ENCODE measurements around the gene EHMT1. TPM values are rescaled to one million over a fixed set of nuclear protein-coding genes. Genes with fewer than 3 reads are reported as not detected.
"Not testable (repeated sequence)": the region's sequence is repeated elsewhere in the genome, so short reads cannot be mapped to it uniquely, and the experiment has no call there.

Gene EHMT1
- total and polyA plus RNA-seq, 8 donors, result 29.9 to 51.1 (median 32.6) TPM

GRCh38 chr9:137875354-137875753, 256.5 kb downstream of the EHMT1 start:
- intact Hi-C loops (cut with DNase I), result no loop called here
- DNase-seq, result no peak

GRCh38 chr9:137875846-137876245, 257.0 kb downstream of the EHMT1 start:
- ATAC-seq (no peak), FAIRE-seq (no peak), DNase-seq (no peak)
- H3K27ac ChIP-seq, result no peak overlapping the region
- no peaks in the 10 kb centered on the region for H3K4me1 ChIP-seq
- no peak for TF ChIP-seq CTCF (IDR thresholded peaks at IDR 0.05)
- no peak overlapping the region for H3K4me3 ChIP-seq
- intact Hi-C loops (cut with DNase I), result no loop called here
- H3K27me3 ChIP-seq, result peaks cover 0 to 4% (median 0%) of the 10 kb centered on the region in 4 donors
- no peaks in the 10 kb centered on the region for H3K36me3 ChIP-seq
- no peaks in the 10 kb centered on the region for H3K9me3 ChIP-seq
- WGBS, 2 donors, result 77 to 79% methylated on average over 10 of the region's 10 CpGs

More at GRCh38 chr9:137875354-137875753, 256.5 kb downstream of the EHMT1 start:
- Histone ChIP-seq H3K4me3 (no peak overlapping the region), H3K27ac (no peak overlapping the region), H3K9me3 (no peaks in the 10 kb centered on the region), H3K36me3 (no peaks in the 10 kb centered on the region), H3K4me1 (no peaks in the 10 kb centered on the region), H3K27me3 (peaks cover 0 to 4% (median 0%) of the 10 kb centered on the region in 4 donors)
- FAIRE-seq (no peak), ATAC-seq (no peak)
- 70 to 74% methylated on average over 14 of the region's 14 CpGs for WGBS, 2 donors
- no peak for TF ChIP-seq CTCF (IDR thresholded peaks at IDR 0.05)

- TF ChIP-seq CTCF (IDR thresholded peaks at IDR 0.05), result no peak
- WGBS, 2 donors, result 50 to 57% methylated on average over 8 of the region's 8 CpGs
- Histone ChIP-seq H3K36me3 (no peaks in the 10 kb centered on the region), H3K27ac (no peak overlapping the region), H3K4me3 (no peak overlapping the region), H3K27me3 (peaks cover 0 to 4% (median 0%) of the 10 kb centered on the region in 4 donors), H3K4me1 (no peaks in the 10 kb centered on the region), H3K9me3 (no peaks in the 10 kb centered on the region)
- intact Hi-C loops (cut with DNase I), result no loop called here
- FAIRE-seq (no peak), DNase-seq (no peak), ATAC-seq (no peak)
These were observed 257.5 kb downstream of the EHMT1 start for GRCh38 chr9:137876269-137876668.

GRCh38 chr9:137876781-137877386, 258.1 kb downstream of the EHMT1 start:
- Histone ChIP-seq H3K4me3 (no peak overlapping the region), H3K36me3 (no peaks in the 10 kb centered on the region), H3K27me3 (peaks cover 0 to 4% (median 0%) of the 10 kb centered on the region in 4 donors), H3K4me1 (no peaks in the 10 kb centered on the region), H3K9me3 (no peaks in the 10 kb centered on the region), H3K27ac (no peak overlapping the region)
- WGBS, 2 donors, result 44 to 59% methylated on average over 47 of the region's 47 CpGs
- no peak for TF ChIP-seq CTCF (IDR thresholded peaks at IDR 0.05)
- intact Hi-C loops (cut with DNase I), result no loop called here
- no peak for ATAC-seq
- peak in 1 of 6 donors; percentile 65 for DNase-seq
- FAIRE-seq, result no peak

GRCh38 chr9:137877506-137878122, 258.8 kb downstream of the EHMT1 start, which contains the start of gene CACNA1B:
Gene CACNA1B, plus strand, starts transcription at chr9:137877782. Its CDS starts 152 bp downstream, at chr9:137877934.
- H3K27me3 ChIP-seq; H3K27ac ChIP-seq; FAIRE-seq; intact Hi-C loops (cut with DNase I); H3K4me1 ChIP-seq; H3K36me3 ChIP-seq; H3K9me3 ChIP-seq; DNase-seq: not testable (repeated sequence)
- ATAC-seq, result peak in 3 of 4 donors; percentile 34 to 56 (median 36)
- WGBS, 2 donors, result 4 to 7% methylated on average over 30 to 94 of the region's 95 CpGs
- H3K4me3 ChIP-seq, result peak within 1 kb of the TSS; percentile 8 to 51 (median 26)
